HCEC 1CT (cell line): Measurements from ENCODE around the gene TNK2.
A peak's percentile ranks its signal among the peaks of the same experiment; 100 is the strongest.
"Not testable (repeated sequence)": the region's sequence is repeated elsewhere in the genome, so short reads cannot be mapped to it uniquely, and the experiment has no call there.

Source experiments
- DNase-seq: peaks from one replicate; pipeline ENCODE4 v3.0.0-alpha.2; 2017

The TNK2 gene

GRCh38 chr3:195883160-195883559, 25.2 kb downstream of the TNK2 start:
- no peak for DNase-seq

GRCh38 chr3:195882002-195882441, 26.3 kb downstream of the TNK2 start:
- no peak for DNase-seq

- no peak for DNase-seq
These were observed 26.9 kb downstream of the TNK2 start for GRCh38 chr3:195881276-195881988.

- no peak for DNase-seq
These were observed 28.3 kb downstream of the TNK2 start for GRCh38 chr3:195880037-195880431.

GRCh38 chr3:195879416-195880036, 28.8 kb downstream of the TNK2 start:
- DNase-seq = no peak

GRCh38 chr3:195878424-195879274, 29.7 kb downstream of the TNK2 start:
- no peak for DNase-seq

- DNase-seq = no peak
These were observed 30.5 kb downstream of the TNK2 start for GRCh38 chr3:195877767-195878423.

- no peak for DNase-seq
These were observed 31.1 kb downstream of the TNK2 start for GRCh38 chr3:195877136-195877715.

- DNase-seq = no peak
These were observed 31.9 kb downstream of the TNK2 start for GRCh38 chr3:195876297-195877064.

- no peak for DNase-seq
These were observed 32.7 kb downstream of the TNK2 start for GRCh38 chr3:195875482-195876236.

- no peak for DNase-seq
These were observed 34.4 kb downstream of the TNK2 start for GRCh38 chr3:195873971-195874370.

- no peak for DNase-seq
These were observed 35.0 kb downstream of the TNK2 start for GRCh38 chr3:195873281-195873887.

GRCh38 chr3:195872800-195873199, 35.6 kb downstream of the TNK2 start:
- DNase-seq = no peak

GRCh38 chr3:195872097-195872496, 36.3 kb downstream of the TNK2 start:
- DNase-seq = no peak

- DNase-seq = not testable (repeated sequence)
These were observed 36.7 kb downstream of the TNK2 start for GRCh38 chr3:195871686-195872085.

- DNase-seq = no peak
These were observed 37.4 kb downstream of the TNK2 start for GRCh38 chr3:195870937-195871336.

GRCh38 chr3:195870442-195870841, 37.9 kb downstream of the TNK2 start:
- peak; percentile 40 for DNase-seq

- DNase-seq = no peak
These were observed 38.8 kb downstream of the TNK2 start for GRCh38 chr3:195869413-195870001.

- DNase-seq = no peak
These were observed 39.4 kb downstream of the TNK2 start for GRCh38 chr3:195868866-195869412.

- DNase-seq = no peak
These were observed 40.0 kb downstream of the TNK2 start for GRCh38 chr3:195868336-195868865.
